CD4-positive, alpha-beta T cell treated with Interleukin-15 for 1 hour (primary cell): Measurements from ENCODE around the gene KATNB1.

Experiments
- DNase-seq: peaks from one replicate; pipeline ENCODE4 v3.0.0-alpha.2; 2020

The KATNB1 gene

DNA sequence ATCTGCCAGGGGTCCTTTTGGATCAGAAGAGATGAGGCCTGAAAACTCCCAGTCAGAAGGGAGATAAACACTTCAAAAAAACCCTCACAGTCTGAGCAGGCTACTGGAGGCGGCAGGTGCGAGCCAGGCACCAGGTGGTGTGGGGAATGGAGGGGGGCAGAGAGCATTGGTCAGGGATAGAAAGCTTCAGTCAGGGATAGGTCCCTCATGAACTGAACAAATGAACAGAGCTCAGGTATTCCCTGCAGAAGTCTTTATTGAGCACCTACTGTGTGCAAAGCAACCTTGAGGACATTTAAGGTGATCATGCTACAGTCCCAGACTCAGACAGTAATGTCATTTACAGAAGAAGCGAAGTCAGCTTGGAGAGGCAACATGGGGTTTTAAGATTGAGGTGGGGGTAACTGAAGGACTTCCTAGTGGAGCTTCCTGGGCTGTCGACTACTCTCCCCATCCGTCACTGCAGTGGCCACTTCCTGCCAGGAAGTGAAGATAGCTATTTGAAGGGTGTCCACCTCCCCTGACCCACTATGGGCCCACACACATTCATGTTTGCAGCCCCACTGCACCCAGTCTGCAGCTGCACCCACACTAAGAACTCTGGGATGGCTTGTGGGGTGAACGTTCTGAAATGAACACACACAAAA, 63.5 kb downstream of the KATNB1 start:
- DNase-seq: no peak

DNA sequence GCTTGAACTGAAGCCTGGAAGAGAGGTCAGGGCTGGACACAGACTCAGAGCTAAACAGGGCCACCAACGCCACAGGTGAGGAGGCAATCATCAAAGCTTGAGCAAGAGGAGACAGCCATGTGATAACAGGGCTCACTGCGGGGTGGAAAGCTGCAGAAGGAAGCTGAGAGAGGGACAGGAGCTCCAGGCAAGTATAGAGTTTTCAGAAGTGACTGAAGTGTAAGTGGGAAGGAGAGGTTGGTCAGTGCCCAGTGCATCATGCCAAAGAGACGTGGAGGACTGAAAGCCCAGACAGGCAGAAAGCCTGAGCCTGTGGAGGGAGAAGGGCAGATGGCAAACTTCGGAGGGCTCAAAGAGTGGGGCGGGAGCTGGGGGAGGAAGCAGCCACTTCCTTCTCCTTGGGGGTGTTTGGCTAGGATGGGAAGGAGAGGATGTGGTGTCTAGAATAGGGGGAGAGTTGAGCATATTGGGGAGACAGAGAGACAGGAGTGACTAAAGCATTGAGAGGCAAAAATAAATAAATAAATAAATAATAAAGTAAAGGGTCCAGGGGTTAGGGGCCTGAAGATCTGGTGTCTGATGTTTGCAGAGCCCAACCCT, 64.1 kb downstream of the KATNB1 start:
- DNase-seq: no peak

DNA sequence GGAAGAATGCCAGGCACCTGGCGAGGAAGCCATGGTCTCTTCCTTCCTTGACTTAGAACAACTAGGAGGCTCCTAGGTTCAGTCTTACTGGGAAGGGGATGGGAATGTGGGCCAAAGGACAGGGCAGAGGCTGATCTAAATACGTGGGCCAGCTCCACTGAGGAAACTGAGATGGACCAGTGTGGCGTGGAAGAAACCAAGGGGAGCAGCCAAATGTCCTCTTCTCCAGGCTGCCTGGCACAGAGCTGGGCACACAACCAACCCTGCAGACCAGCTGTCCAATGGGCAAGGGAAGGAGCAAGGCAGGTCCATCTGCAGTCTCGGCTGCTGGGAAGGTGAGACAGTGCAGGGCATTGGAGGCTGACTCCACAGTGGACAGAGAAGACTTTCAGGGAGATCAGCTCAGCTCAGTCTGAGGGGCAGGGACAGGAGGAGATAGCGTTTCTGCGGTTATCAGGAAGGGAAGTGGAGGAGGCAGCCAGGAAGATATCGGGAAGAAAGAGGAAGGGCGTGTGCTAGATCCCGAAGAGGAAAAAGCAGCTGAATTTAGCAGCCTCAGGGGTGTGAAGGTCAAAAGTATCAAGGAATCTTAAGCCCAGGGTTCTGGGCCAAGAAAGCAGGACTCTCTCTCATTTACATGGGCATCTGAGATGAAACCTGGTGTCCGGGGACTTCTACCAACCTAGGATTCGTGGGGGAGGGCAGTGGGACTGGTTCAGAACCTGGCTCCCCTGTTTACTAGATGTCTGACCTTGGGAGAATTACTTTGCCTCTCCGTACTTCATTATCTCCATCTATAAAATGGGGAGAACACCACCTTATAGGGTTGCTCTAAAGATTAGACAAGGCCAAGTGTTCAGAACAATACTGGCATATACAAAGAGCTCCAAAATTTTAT, 64.9 kb downstream of the KATNB1 start:
- no peak for DNase-seq

- DNase-seq: no peak
These were observed 65.7 kb downstream of the KATNB1 start for GRCh38 chr16:57801098-57801808.

- DNase-seq: no peak
These were observed 66.3 kb downstream of the KATNB1 start for GRCh38 chr16:57801809-57802340.

- peak; percentile 78 for DNase-seq
These were observed 67.0 kb downstream of the KATNB1 start, which contains the start of gene KIFC3 for GRCh38 chr16:57802341-57803133. KIFC3 (minus strand) TSS chr16:57802491; CDS start chr16:57798243, 4,248 bp downstream.

DNA sequence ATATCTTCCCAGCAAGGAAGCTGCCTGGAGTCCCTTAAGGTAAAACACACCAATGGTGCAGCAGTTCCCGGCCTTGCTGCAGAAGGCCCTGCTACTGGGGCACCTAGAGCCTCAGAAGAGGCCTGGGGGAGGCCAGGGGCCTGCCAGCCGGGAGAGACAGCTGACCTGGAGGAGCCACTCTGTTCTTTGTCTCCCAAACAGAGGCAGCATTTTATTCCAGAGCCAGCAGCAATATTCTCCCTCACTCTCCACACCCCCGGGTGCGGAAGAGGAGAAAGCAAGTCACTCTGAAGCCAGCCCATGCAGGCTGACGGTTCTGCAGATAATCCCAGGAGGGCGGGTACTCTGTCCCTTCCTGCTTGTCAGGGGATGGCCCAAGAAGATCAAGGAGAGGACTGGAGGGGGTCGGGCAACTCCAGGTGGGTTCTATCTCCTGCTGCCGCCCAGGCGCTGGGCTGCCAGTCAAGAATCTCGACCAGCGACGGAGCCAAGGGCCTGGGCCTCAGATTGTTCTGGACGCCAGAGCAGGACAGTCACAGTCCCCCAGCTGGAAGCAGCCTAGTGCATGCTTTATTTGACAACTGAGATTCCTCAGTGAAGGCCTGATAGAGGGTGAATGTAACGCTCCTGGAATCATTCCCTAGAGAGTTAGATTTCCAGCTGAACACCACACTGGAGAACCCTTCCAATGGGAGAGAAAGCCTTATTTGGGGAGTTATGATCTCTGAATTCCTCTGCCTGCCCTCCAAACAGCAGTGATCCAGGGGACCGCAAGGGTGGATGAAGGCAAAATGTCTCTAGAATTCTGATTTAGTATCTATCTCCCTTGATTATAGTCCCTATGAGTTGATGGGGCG, 67.8 kb downstream of the KATNB1 start:
- DNase-seq: no peak

- DNase-seq: no peak
These were observed 68.7 kb downstream of the KATNB1 start for GRCh38 chr16:57804111-57804837.

- no peak for DNase-seq
These were observed 69.6 kb downstream of the KATNB1 start for GRCh38 chr16:57805176-57805575.
